Hepatocyte (in vitro differentiated cells): ENCODE measurements around the gene SIM2.

Experiments
- EZH2 ChIP-seq: fragments of 200-600 bp; sonication (generic); IDR thresholded peaks from 2 replicates; pipeline ENCODE4 v1.6.1; 2016; ENCODE audit warnings: antibody characterized with exemption, mild to moderate bottlenecking, borderline replicate concordance
- TF ChIP-seq, protein P1 (sequence below): fragments of 200-600 bp; sonication (generic); IDR thresholded peaks from 2 replicates; pipeline ENCODE4 v1.5.1; 2016; ENCODE audit warnings: antibody characterized with exemption, mild to moderate bottlenecking; ENCODE audit not compliant: poor library complexity

GRCh38 chr21:36703123-36703522, 4.2 kb downstream of the SIM2 start:
- TF ChIP-seq, protein P1, sequence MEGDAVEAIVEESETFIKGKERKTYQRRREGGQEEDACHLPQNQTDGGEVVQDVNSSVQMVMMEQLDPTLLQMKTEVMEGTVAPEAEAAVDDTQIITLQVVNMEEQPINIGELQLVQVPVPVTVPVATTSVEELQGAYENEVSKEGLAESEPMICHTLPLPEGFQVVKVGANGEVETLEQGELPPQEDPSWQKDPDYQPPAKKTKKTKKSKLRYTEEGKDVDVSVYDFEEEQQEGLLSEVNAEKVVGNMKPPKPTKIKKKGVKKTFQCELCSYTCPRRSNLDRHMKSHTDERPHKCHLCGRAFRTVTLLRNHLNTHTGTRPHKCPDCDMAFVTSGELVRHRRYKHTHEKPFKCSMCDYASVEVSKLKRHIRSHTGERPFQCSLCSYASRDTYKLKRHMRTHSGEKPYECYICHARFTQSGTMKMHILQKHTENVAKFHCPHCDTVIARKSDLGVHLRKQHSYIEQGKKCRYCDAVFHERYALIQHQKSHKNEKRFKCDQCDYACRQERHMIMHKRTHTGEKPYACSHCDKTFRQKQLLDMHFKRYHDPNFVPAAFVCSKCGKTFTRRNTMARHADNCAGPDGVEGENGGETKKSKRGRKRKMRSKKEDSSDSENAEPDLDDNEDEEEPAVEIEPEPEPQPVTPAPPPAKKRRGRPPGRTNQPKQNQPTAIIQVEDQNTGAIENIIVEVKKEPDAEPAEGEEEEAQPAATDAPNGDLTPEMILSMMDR, result no peak
- no peak for TF ChIP-seq EZH2
